Fibroblast of lung (primary cell): ENCODE measurements around the gene C2. TPM values are rescaled to one million over a fixed set of nuclear protein-coding genes. Genes with fewer than 3 reads are reported as not detected.

Source experiments
- DNase-seq, 2 donors: peaks; one replicate each; pipeline versions ENCODE4 v3.0.0 to v3.0.0-alpha.2; 2010; ENCODE audit warnings: low read depth in 2 of 2
- H2AFZ ChIP-seq: 2 replicates; pipeline ENCODE4 v1.5.1; 2012; ENCODE audit warnings: low read length, control low read depth, inconsistent platforms
- H3K27ac ChIP-seq: 2 replicates; pipeline ENCODE4 v1.5.1; 2011; ENCODE audit warnings: low read length, control low read depth; ENCODE audit not compliant: insufficient read depth
- H3K27me3 ChIP-seq: 2 replicates; pipeline ENCODE4 v1.5.1; 2011; ENCODE audit warnings: mild to moderate bottlenecking, low read length; ENCODE audit not compliant: control insufficient read depth, insufficient read depth
- H3K36me3 ChIP-seq: 2 replicates; pipeline ENCODE4 v1.5.1; 2011; ENCODE audit warnings: low read length; ENCODE audit not compliant: control insufficient read depth, insufficient read depth
- H3K4me1 ChIP-seq: 2 replicates; pipeline ENCODE4 v1.5.1; 2011; ENCODE audit warnings: low read length; ENCODE audit not compliant: control insufficient read depth, insufficient read depth; ENCODE audit errors: extremely low read depth
- H3K4me2 ChIP-seq: 2 replicates; pipeline ENCODE4 v1.5.1; 2011; ENCODE audit warnings: low read length, control low read depth; ENCODE audit not compliant: insufficient read depth; ENCODE audit errors: extremely low read depth
- H3K4me3 ChIP-seq, 4 experiments: fragments of 200-600 bp in 1 of 4; sonication (generic) in 1 of 4; replicated peaks in 1 of 4; 2 replicates each; pipeline ENCODE4 v1.5.1; 2011 to 2016; ENCODE audit warnings: low read length in 4 of 4, low read depth in 3 of 4, mild to moderate bottlenecking in 3 of 4, control low read depth in 2 of 4, inconsistent platforms in 1 of 4, mixed read lengths in 1 of 4; ENCODE audit not compliant: insufficient read depth in 1 of 4; ENCODE audit errors: control extremely low read depth in 1 of 4
- H3K79me2 ChIP-seq: 2 replicates; pipeline ENCODE4 v1.5.1; 2012; ENCODE audit warnings: mild to moderate bottlenecking, low read length, inconsistent platforms; ENCODE audit not compliant: control insufficient read depth, insufficient read depth
- H3K9ac ChIP-seq: 2 replicates; pipeline ENCODE4 v1.5.1; 2011; ENCODE audit warnings: mild to moderate bottlenecking, low read length, control low read depth; ENCODE audit not compliant: insufficient read depth
- H3K9me3 ChIP-seq: 2 replicates; pipeline ENCODE4 v1.5.1; 2012; ENCODE audit warnings: low read depth, low read length; ENCODE audit not compliant: control insufficient read depth, insufficient read depth
- H4K20me1 ChIP-seq: 2 replicates; pipeline ENCODE4 v1.5.1; 2011; ENCODE audit warnings: low read length; ENCODE audit not compliant: control insufficient read depth, insufficient read depth; ENCODE audit errors: extremely low read depth
- EZH2 ChIP-seq: IDR thresholded peaks from 2 replicates; pipeline ENCODE4 v1.5.1; 2012; ENCODE audit warnings: low read length, control low read depth, mild to moderate bottlenecking; ENCODE audit errors: missing control alignments
- polyA plus RNA-seq, 2 donors: library from polyadenylated mRNA; depleted of rRNA in 1 of 2; stranded (reverse) in 1 of 2; unstranded in 1 of 2; fragments of >200 nt; gene quantifications; 2 replicates each; pipeline ENCODE4 v1.2.1, GENCODE V29; 2011 to 2012; ENCODE audit warnings: missing spikeins in 1 of 2
- total RNA-seq: library from RNA; depleted of rRNA; stranded (reverse); fragments of >200 nt; gene quantifications from 2 replicates; pipeline ENCODE4 v1.2.1, GENCODE V29; 2014
- TF ChIP-seq, protein P1 (sequence below), 2 donors: IDR thresholded peaks in 1 of 2; conservative IDR thresholded peaks in 1 of 2; 1 replicate in 1 of 2; 2 replicates in 1 of 2; pipeline ENCODE4 v1.5.1; 2011 to 2012; ENCODE audit warnings: low read length in 2 of 2, control low read depth in 1 of 2, inconsistent platforms in 1 of 2, low read depth in 1 of 2, mild to moderate bottlenecking in 1 of 2

C2 gene
- total and polyA plus RNA-seq, 2 donors (not counting 1 experiment from before 2014, with no cell fraction given) = 7.6 to 16.8 TPM

DNA sequence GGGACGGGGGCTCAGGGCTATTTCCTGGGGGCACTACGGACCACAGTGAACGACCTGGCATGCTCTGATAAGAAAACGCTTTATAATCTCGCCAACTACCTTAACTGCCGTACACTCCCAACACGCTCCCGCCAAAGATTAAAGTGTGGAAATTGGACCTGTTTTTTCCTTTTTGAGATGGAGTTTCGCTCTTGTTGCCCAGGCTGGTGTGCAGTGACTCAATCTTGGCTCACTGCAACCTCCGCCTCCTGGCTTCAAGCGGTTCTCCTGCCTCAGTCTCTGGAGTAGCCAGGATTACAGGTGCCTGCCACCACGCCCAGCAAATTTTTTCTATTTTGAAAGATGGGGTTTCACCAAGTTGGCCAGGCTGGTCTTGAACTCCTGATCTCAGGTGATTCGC, 48.4 kb upstream of the C2 start:
- H2AFZ ChIP-seq = no peak overlapping the region
- H3K4me3 ChIP-seq = no peak overlapping the region
- H3K36me3 ChIP-seq = peaks cover 25% of the 10 kb centered on the region
- no peaks in the 10 kb centered on the region for H3K27me3 ChIP-seq
- peaks cover 1% of the 10 kb centered on the region for H4K20me1 ChIP-seq
- H3K4me1 ChIP-seq = peaks cover 7% of the 10 kb centered on the region
- no peaks in the 10 kb centered on the region for H3K79me2 ChIP-seq
- no peak for DNase-seq
- no peak for TF ChIP-seq EZH2
- TF ChIP-seq, protein P1, sequence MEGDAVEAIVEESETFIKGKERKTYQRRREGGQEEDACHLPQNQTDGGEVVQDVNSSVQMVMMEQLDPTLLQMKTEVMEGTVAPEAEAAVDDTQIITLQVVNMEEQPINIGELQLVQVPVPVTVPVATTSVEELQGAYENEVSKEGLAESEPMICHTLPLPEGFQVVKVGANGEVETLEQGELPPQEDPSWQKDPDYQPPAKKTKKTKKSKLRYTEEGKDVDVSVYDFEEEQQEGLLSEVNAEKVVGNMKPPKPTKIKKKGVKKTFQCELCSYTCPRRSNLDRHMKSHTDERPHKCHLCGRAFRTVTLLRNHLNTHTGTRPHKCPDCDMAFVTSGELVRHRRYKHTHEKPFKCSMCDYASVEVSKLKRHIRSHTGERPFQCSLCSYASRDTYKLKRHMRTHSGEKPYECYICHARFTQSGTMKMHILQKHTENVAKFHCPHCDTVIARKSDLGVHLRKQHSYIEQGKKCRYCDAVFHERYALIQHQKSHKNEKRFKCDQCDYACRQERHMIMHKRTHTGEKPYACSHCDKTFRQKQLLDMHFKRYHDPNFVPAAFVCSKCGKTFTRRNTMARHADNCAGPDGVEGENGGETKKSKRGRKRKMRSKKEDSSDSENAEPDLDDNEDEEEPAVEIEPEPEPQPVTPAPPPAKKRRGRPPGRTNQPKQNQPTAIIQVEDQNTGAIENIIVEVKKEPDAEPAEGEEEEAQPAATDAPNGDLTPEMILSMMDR (conservative IDR thresholded peaks at IDR 0.05 in 1 of 2, IDR thresholded peaks at IDR 0.05 in 1 of 2; ENCODE audit: low read depth in 1 of 2, low read length in 2 of 2) = no peak
- H3K27ac ChIP-seq = no peak overlapping the region
- no peak overlapping the region for H3K4me2 ChIP-seq
- H3K9ac ChIP-seq = no peak overlapping the region
- no peaks in the 10 kb centered on the region for H3K9me3 ChIP-seq

DNA sequence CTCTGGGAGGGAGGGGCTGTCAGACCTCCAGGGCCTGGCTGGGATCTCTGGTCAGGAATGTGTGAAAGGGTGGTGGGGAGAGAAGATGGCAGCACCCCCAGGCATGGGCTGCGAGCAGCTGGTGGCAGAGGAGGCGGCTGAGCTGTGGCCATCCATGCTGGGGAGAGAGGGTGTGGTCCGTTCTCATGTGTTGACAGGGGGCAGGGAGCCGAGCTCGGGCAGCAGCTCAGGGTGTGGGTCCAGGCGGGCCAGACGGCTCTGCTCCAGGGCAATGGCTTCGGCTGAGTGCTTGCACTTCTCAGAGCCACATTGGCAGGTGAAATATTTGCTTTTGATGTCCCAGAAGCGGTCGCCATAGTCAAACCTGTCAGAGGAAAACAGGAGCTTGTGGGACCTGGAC, 47.6 kb upstream of the C2 start:
- Histone ChIP-seq H3K27ac (no peak overlapping the region), H3K9me3 (no peaks in the 10 kb centered on the region), H3K79me2 (no peaks in the 10 kb centered on the region), H3K4me1 (peaks cover 7% of the 10 kb centered on the region), H2AFZ (no peak overlapping the region), H3K4me3 (no peak overlapping the region), H3K4me2 (no peak overlapping the region), H4K20me1 (peaks cover 1% of the 10 kb centered on the region), H3K9ac (no peak overlapping the region), H3K27me3 (no peaks in the 10 kb centered on the region), H3K36me3 (peaks cover 28% of the 10 kb centered on the region)
- TF ChIP-seq EZH2 = no peak
- no peak for DNase-seq

DNA sequence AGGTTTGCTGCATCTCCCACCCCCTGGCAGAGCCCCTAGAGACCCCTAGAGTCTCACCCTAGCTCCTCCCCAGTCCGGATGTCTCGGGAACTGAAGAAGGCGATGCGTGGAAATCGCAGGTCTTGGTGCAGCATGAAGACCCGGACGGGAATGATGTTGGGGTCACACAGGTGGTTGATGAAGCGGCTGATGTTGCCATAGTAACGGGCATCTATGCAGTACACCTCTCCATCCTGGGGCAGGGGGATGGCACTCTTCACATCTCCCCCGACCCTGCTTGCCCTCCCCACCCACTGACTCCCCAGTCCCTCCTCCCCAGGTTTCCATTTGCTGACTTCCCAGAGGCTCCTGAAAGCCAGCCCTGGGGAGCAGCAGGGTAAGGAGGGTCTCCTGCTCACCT, 46.9 kb upstream of the C2 start:
- Histone ChIP-seq H3K4me3 (no peak overlapping the region), H4K20me1 (peaks cover 1% of the 10 kb centered on the region), H3K79me2 (no peaks in the 10 kb centered on the region), H3K27ac (no peak overlapping the region), H3K9ac (no peak overlapping the region), H2AFZ (no peak overlapping the region), H3K36me3 (peaks cover 28% of the 10 kb centered on the region), H3K4me2 (no peak overlapping the region), H3K27me3 (no peaks in the 10 kb centered on the region), H3K9me3 (no peaks in the 10 kb centered on the region), H3K4me1 (peaks cover 7% of the 10 kb centered on the region)
- TF ChIP-seq EZH2 = no peak
- TF ChIP-seq, protein P1 (conservative IDR thresholded peaks at IDR 0.05 in 1 of 2, IDR thresholded peaks at IDR 0.05 in 1 of 2; ENCODE audit: low read depth in 1 of 2, low read length in 2 of 2) = no peak
- DNase-seq = no peak
